ENCODE measurements around the gene SYT5.
"Not testable (repeated sequence)": the region's sequence is repeated elsewhere in the genome, so short reads cannot be mapped to it uniquely, and the experiment has no call there.

- TF ChIP-seq CTCF (conservative IDR thresholded peaks at IDR 0.05); EZH2 (IDR thresholded peaks at IDR 0.05; ENCODE audit: low read depth): not testable (repeated sequence)
These were observed 7.8 kb downstream of the SYT5 start for GRCh38 chr19:55172318-55172717.

All from PC-9 (cell line).